Body of pancreas (tissue), 4 donors: ENCODE data around the gene RAB44. TPM values are rescaled to one million over a fixed set of nuclear protein-coding genes. Genes with fewer than 3 reads are reported as not detected.

Source experiments
- ATAC-seq: fragments of 150-250 bp; one replicate; pipeline ENCODE4 v1.9.1; 2016
- DNase-seq, 4 donors: peaks; one replicate each; pipeline ENCODE4 v3.0.0-alpha.2; 2019
- H3K27ac ChIP-seq, 4 donors: fragments of 200-600 bp; sonication (generic); 1 replicate in 3 of 4; 2 replicates in 1 of 4; pipeline versions ENCODE4 v1.5.1 to v1.6.1; 2016 to 2019; ENCODE audit warnings: mild to moderate bottlenecking in 1 of 4, mixed read lengths in 1 of 4, moderate library complexity in 1 of 4
- H3K27me3 ChIP-seq, 2 donors: fragments of 200-600 bp; sonication (generic); one replicate each; pipeline ENCODE4 v1.6.0; 2016; ENCODE audit warnings: mild to moderate bottlenecking in 1 of 2
- H3K36me3 ChIP-seq, 2 donors: fragments of 200-600 bp; sonication (generic); replicated peaks in 1 of 2; 2 replicates each; pipeline ENCODE4 v1.5.1; 2016; ENCODE audit warnings: low read depth in 2 of 2; ENCODE audit not compliant: insufficient read depth in 1 of 2
- H3K4me1 ChIP-seq: fragments of 200-600 bp; sonication (generic); one replicate; pipeline ENCODE4 v1.6.0; 2016
- H3K4me3 ChIP-seq, 2 donors: fragments of 200-600 bp; sonication (generic); 1 replicate in 1 of 2; 2 replicates in 1 of 2; pipeline ENCODE4 v1.5.1; 2016 to 2019
- H3K9me3 ChIP-seq, 3 donors: fragments of 200-600 bp; sonication (generic); 1 replicate in 2 of 3; 2 replicates in 1 of 3; pipeline ENCODE4 v1.5.1; 2016
- POLR2A ChIP-seq, 3 donors: fragments of 450-650 bp; IDR thresholded peaks; one replicate each; pipeline ENCODE4 v1.6.1; 2016; ENCODE audit warnings: antibody characterized with exemption in 3 of 3, mild to moderate bottlenecking in 2 of 3
- WGBS, 2 donors: methylation state at CpG; one replicate each; pipeline ENCODE4 v1.1.5; 2017; 5-methylcytosine and 5-hydroxymethylcytosine counted together
- intact Hi-C: fragments of 100-400 bp; cut with DNase I; formaldehyde crosslinking; loops from one replicate; pipeline ENCODE4 v1.15.1; 2023
- total RNA-seq, 2 donors: library from RNA; depleted of rRNA; stranded (reverse); fragments of >200 nt; gene quantifications; one replicate each; pipeline ENCODE4 v1.1.0, GENCODE V29; 2016
- TF ChIP-seq, protein P1 (sequence below), 7 experiments: fragments of 450-650 bp in 4 of 7; fragments of 200-600 bp in 3 of 7; sonication (generic) in 3 of 7; IDR thresholded peaks; one replicate each; pipeline ENCODE4 v1.5.1; 2016 to 2019; ENCODE audit warnings: antibody characterized with exemption in 7 of 7

Gene RAB44
- total RNA-seq, 2 donors from 2014 or later, result 0.26 TPM; not detected in 1

DNA sequence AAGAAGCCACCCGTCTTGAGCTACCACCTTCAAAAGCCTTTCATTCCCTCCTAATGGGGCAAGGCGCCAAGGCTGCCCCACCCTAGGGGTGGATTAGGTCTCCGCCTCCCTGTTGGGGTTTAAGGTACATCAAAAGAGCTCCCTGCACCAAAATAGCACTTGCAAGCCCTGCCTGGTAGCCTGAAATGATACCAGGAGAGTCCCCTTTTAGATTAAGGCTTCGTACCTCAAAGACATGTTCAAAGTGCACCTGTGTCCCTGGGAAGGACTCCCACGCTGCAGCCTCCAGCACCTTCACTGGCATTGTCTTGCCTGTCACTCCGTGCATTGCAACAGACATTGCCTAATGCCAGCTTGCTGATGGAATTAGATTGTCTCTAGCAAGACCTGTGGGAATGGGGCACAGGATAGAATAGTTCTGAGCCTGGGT lies 34.8 kb upstream of the RAB44 start:
- Histone ChIP-seq H3K27ac (peak overlapping the region; percentile 29 to 65 (median 54)), H3K9me3 (no peaks in the 10 kb centered on the region), H3K4me3 (no peak overlapping the region), H3K36me3 (no peaks in the 10 kb centered on the region), H3K27me3 (no peaks in the 10 kb centered on the region), H3K4me1 (peaks cover 41% of the 10 kb centered on the region)
- TF ChIP-seq, protein P1, sequence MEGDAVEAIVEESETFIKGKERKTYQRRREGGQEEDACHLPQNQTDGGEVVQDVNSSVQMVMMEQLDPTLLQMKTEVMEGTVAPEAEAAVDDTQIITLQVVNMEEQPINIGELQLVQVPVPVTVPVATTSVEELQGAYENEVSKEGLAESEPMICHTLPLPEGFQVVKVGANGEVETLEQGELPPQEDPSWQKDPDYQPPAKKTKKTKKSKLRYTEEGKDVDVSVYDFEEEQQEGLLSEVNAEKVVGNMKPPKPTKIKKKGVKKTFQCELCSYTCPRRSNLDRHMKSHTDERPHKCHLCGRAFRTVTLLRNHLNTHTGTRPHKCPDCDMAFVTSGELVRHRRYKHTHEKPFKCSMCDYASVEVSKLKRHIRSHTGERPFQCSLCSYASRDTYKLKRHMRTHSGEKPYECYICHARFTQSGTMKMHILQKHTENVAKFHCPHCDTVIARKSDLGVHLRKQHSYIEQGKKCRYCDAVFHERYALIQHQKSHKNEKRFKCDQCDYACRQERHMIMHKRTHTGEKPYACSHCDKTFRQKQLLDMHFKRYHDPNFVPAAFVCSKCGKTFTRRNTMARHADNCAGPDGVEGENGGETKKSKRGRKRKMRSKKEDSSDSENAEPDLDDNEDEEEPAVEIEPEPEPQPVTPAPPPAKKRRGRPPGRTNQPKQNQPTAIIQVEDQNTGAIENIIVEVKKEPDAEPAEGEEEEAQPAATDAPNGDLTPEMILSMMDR (IDR thresholded peaks at IDR 0.05), result no peak
- TF ChIP-seq POLR2A (IDR thresholded peaks at IDR 0.05), result no peak
- 42 to 47% methylated on average over 3 to 6 of the region's 6 CpGs for WGBS, 2 donors
- ATAC-seq (peak; percentile 76), DNase-seq (peak; percentile 80 to 88 (median 86))
- intact Hi-C loops, result no loop called here

DNA sequence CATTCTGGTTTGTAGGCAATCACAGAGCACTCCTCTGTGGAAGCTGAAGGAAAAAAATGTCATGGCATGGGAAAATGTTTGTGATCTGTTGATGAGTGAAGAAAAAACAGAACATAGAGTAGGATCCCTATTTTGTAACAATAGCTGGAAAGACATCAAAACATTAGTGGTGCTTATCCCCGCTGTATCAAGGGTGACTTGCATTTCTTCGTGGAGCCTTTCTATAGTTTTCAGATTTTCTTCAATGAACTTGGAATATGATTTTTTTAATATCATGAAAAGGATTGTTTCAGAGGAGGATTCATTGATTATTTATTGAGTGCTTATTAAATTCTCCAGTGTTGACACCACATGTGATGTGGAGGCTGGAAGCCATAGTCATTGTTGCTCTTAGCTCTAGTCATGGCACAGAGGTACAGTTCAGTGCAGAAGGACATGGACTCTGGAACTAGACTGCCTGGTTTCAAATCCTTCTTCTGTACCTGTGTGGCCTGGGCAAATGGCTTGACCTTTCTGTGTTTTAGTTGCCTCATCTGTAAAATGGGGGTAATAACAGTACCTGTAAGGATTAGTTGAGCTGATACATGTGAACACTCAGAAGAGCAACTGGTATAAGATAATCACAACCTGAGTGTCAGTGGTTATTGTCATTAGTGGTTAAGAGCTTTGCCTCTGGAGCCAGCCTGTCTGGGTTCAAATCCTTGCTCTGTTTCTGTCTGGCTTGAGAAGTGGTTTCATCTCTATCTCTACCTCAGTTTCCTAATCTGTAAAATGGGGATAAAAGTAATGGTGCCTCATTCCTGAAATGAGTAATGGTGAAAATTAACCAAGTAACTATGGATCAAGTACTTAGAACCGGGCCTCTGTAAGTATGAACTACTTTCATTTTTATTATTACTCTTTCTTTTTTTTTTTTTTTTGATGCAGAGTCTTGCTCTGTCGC lies 33.9 kb upstream of the RAB44 start:
- H3K9me3 ChIP-seq, result no peaks in the 10 kb centered on the region
- DNase-seq (no peak), ATAC-seq (no peak)
- H3K27me3 ChIP-seq, result no peaks in the 10 kb centered on the region
- intact Hi-C loops, result no loop called here
- WGBS, 2 donors, result 73 to 76% methylated on average over 4 of the region's 4 CpGs
- H3K27ac ChIP-seq, result peak overlapping the region in 2 of 4 donors; percentile 58 to 65
- no peak overlapping the region for H3K4me3 ChIP-seq
- TF ChIP-seq POLR2A (IDR thresholded peaks at IDR 0.05), result no peak
- TF ChIP-seq, protein P1 (IDR thresholded peaks at IDR 0.05), result no peak
- peaks cover 43% of the 10 kb centered on the region for H3K4me1 ChIP-seq
- no peaks in the 10 kb centered on the region for H3K36me3 ChIP-seq

DNA sequence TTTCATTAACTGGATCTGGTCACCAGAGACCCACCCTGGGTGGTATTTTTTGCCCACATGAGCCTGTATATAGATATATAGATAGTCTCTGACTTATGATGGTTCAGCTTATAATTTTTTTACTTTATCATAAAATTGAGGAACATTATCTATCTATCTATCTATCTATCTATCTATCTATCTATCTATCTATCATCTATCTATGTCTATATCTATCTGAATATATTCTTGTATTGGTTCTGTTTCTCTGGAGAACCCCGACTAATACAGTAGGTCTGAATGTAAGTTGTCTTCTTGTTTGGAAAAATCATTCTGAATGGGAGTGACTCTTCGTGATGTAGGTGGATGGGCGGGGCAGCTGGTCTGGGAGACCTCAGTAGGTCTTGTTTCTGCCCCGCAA lies 32.4 kb upstream of the RAB44 start:
- 91 to 94% methylated on average over 4 of the region's 4 CpGs for WGBS, 2 donors
- Histone ChIP-seq H3K27me3 (no peaks in the 10 kb centered on the region), H3K9me3 (no peaks in the 10 kb centered on the region), H3K4me1 (peaks cover 43% of the 10 kb centered on the region), H3K36me3 (no peaks in the 10 kb centered on the region), H3K4me3 (no peak overlapping the region), H3K27ac (no peak overlapping the region)
- intact Hi-C loops, result no loop called here
- TF ChIP-seq, protein P1 (IDR thresholded peaks at IDR 0.05), result no peak
- TF ChIP-seq POLR2A (IDR thresholded peaks at IDR 0.05), result no peak
- DNase-seq (no peak), ATAC-seq (no peak)

DNA sequence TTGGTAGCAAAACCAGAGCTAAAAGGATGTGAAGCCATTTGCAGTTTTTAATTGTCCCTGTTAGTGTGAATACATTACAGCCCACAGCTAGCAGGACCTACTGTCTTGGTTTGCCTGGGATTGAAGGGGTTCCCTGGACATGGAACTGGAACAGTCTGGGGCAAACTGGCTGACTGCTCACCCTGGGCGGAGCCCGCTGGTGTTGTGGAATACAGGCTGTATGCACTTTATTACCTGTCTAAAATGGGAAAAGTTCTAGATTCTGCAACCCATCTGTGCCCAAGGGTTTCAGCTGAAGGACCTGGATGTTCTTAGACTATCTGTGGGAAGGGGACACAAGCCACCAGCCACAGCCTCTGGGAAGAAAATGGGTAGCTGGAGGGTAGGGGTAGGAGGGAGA lies 31.3 kb upstream of the RAB44 start:
- TF ChIP-seq POLR2A (IDR thresholded peaks at IDR 0.05), result no peak
- TF ChIP-seq, protein P1 (IDR thresholded peaks at IDR 0.05), result no peak
- H3K27me3 ChIP-seq, result no peaks in the 10 kb centered on the region
- no peak for ATAC-seq
- intact Hi-C loops, result no loop called here
- 86 to 100% methylated on average over 1 to 2 of the region's 2 CpGs for WGBS, 2 donors
- no peak for DNase-seq
- no peaks in the 10 kb centered on the region for H3K36me3 ChIP-seq
- no peaks in the 10 kb centered on the region for H3K9me3 ChIP-seq
- H3K4me1 ChIP-seq, result peaks cover 40% of the 10 kb centered on the region
- no peak overlapping the region for H3K4me3 ChIP-seq
- H3K27ac ChIP-seq, result peak overlapping the region in 2 of 4 donors; percentile 56 to 71
